Upper lobe of right lung (tissue), 1 donor: ENCODE data around the gene WDR27. TPM values are rescaled to one million over a fixed set of nuclear protein-coding genes. Genes with fewer than 3 reads are reported as not detected.

Experiments
- ATAC-seq: fragments of 200-7000 bp; cut with Tn5 transposase; one replicate; pipeline ENCODE4 v1.9.1; 2020; ENCODE audit warnings: mild to moderate bottlenecking, moderate library complexity
- DNase-seq: peaks from one replicate; pipeline ENCODE4 v3.0.0-alpha.2; 2020
- H3K27ac ChIP-seq: fragments of 200-600 bp; one replicate; pipeline ENCODE4 v1.8.0; 2022
- H3K27me3 ChIP-seq: fragments of 200-600 bp; one replicate; pipeline ENCODE4 v1.8.0; 2022; ENCODE audit warnings: mild to moderate bottlenecking
- H3K36me3 ChIP-seq: fragments of 200-600 bp; one replicate; pipeline ENCODE4 v1.8.0; 2022
- H3K4me1 ChIP-seq: fragments of 200-600 bp; one replicate; pipeline ENCODE4 v1.8.0; 2022
- H3K4me3 ChIP-seq: fragments of 200-600 bp; one replicate; pipeline ENCODE4 v1.8.0; 2022; ENCODE audit warnings: mild to moderate bottlenecking
- H3K9me3 ChIP-seq: fragments of 200-600 bp; one replicate; pipeline ENCODE4 v1.8.0; 2022
- CTCF ChIP-seq: fragments of 200-600 bp; IDR thresholded peaks from one replicate; pipeline ENCODE4 v1.8.0; 2022; ENCODE audit warnings: antibody characterized with exemption
- intact Hi-C: fragments of 100-400 bp; cut with DNase I; formaldehyde crosslinking; loops from one replicate; pipeline ENCODE4 v1.11.0; 2022
- total RNA-seq: library from RNA; stranded (reverse); fragmentation: NEBNext Ultra II Directional; extraction: Animal tissue kit (Norgen Biotek cat#: 25700); gene quantifications from one replicate; pipeline ENCODE4 v1.2.1, GENCODE V29; 2021
- donor health status: DM: no; HTN: yes; CAD: no; lungs with severe emphysema.

WDR27 gene
- total RNA-seq, 1 donor from 2014 or later = 39.0 TPM

GRCh38 chr6:169719117-169719516, 17.3 kb upstream of the WDR27 start:
- Histone ChIP-seq H3K36me3 (peaks cover 29% of the 10 kb centered on the region), H3K4me3 (no peak overlapping the region), H3K4me1 (peaks cover 8% of the 10 kb centered on the region), H3K27me3 (no peaks in the 10 kb centered on the region), H3K27ac (no peak overlapping the region), H3K9me3 (no peaks in the 10 kb centered on the region)
- intact Hi-C loops = no loop called here
- DNase-seq (no peak), ATAC-seq (no peak)
- TF ChIP-seq CTCF = no peak

GRCh38 chr6:169714595-169714994, 12.8 kb upstream of the WDR27 start:
- H3K27me3 ChIP-seq = no peaks in the 10 kb centered on the region
- no peaks in the 10 kb centered on the region for H3K9me3 ChIP-seq
- no peak overlapping the region for H3K4me3 ChIP-seq
- H3K36me3 ChIP-seq = peaks cover 69% of the 10 kb centered on the region
- no peaks in the 10 kb centered on the region for H3K4me1 ChIP-seq
- intact Hi-C loops = no loop called here
- TF ChIP-seq CTCF = no peak
- ATAC-seq (no peak), DNase-seq (no peak)
- no peak overlapping the region for H3K27ac ChIP-seq

- intact Hi-C loops = no loop called here
- no peak for TF ChIP-seq CTCF
- H3K4me1 ChIP-seq = no peaks in the 10 kb centered on the region
- ATAC-seq (no peak), DNase-seq (no peak)
- no peak overlapping the region for H3K4me3 ChIP-seq
- no peak overlapping the region for H3K27ac ChIP-seq
- H3K9me3 ChIP-seq = no peaks in the 10 kb centered on the region
- H3K27me3 ChIP-seq = no peaks in the 10 kb centered on the region
- peaks cover 73% of the 10 kb centered on the region for H3K36me3 ChIP-seq
Measured at GRCh38 chr6:169714178-169714577, 12.3 kb upstream of the WDR27 start.

- no peaks in the 10 kb centered on the region for H3K9me3 ChIP-seq
- no peak overlapping the region for H3K27ac ChIP-seq
- H3K36me3 ChIP-seq = peaks cover 66% of the 10 kb centered on the region
- H3K4me1 ChIP-seq = no peaks in the 10 kb centered on the region
- intact Hi-C loops = no loop called here
- no peak for TF ChIP-seq CTCF
- H3K27me3 ChIP-seq = no peaks in the 10 kb centered on the region
- no peak for ATAC-seq
- DNase-seq = no peak
- H3K4me3 ChIP-seq = no peak overlapping the region
Measured at GRCh38 chr6:169710009-169710408, 8.2 kb upstream of the WDR27 start.

GRCh38 chr6:169709293-169709692, 7.5 kb upstream of the WDR27 start:
- Histone ChIP-seq H3K4me3 (no peak overlapping the region), H3K36me3 (peaks cover 66% of the 10 kb centered on the region), H3K4me1 (peaks cover 6% of the 10 kb centered on the region), H3K9me3 (no peaks in the 10 kb centered on the region), H3K27me3 (no peaks in the 10 kb centered on the region), H3K27ac (no peak overlapping the region)
- ATAC-seq (no peak), DNase-seq (no peak)
- intact Hi-C loops = no loop called here
- TF ChIP-seq CTCF = no peak

GRCh38 chr6:169707772-169708171, 5.9 kb upstream of the WDR27 start:
- intact Hi-C loops = no loop called here
- no peak overlapping the region for H3K27ac ChIP-seq

More at GRCh38 chr6:169707772-169708171, 5.9 kb upstream of the WDR27 start:
- ATAC-seq (no peak), DNase-seq (no peak)
- H3K4me1 ChIP-seq = peaks cover 21% of the 10 kb centered on the region
- H3K4me3 ChIP-seq = no peak overlapping the region
- peaks cover 59% of the 10 kb centered on the region for H3K36me3 ChIP-seq
- TF ChIP-seq CTCF = no peak
- no peaks in the 10 kb centered on the region for H3K27me3 ChIP-seq
- no peaks in the 10 kb centered on the region for H3K9me3 ChIP-seq
